NT2/D1 (cell line): ENCODE measurements around the gene PLD5.

Experiments used
- SUZ12 ChIP-seq: IDR thresholded peaks from 2 replicates; pipeline ENCODE4 v1.6.1; 2011; ENCODE audit not compliant: insufficient read length, insufficient read depth; ENCODE audit errors: extremely low read depth
- YY1 ChIP-seq: IDR thresholded peaks from 2 replicates; pipeline ENCODE4 v1.6.1; 2011; ENCODE audit not compliant: insufficient read length, insufficient read depth
- ZNF274 ChIP-seq: IDR thresholded peaks from 2 replicates; pipeline ENCODE4 v1.6.1; 2011; ENCODE audit warnings: mild to moderate bottlenecking, low read depth, low read length

GRCh38 chr1:242062271-242062670 is 462.2 kb downstream of the PLD5 start:
- TF ChIP-seq ZNF274 = no peak
- no peak for TF ChIP-seq YY1
- no peak for TF ChIP-seq SUZ12
